Natural killer cell treated with Interleukin-12 subunit alpha and Interleukin-12 subunit beta and Interleukin-15 and Interleukin-18, amount 100 ng/mL, for 72 hours (primary cell): ENCODE measurements around the gene NFU1. TPM values are rescaled to one million over a fixed set of nuclear protein-coding genes. Genes with fewer than 3 reads are reported as not detected.
"Not testable (repeated sequence)": the region's sequence is repeated elsewhere in the genome, so short reads cannot be mapped to it uniquely, and the experiment has no call there.

Source experiments
- ATAC-seq, 2 donors: fragments of 150-1000 bp; cut with Tn5 transposase in 1 of 2; sonication (Bioruptor Pico), chemical (Tn5 transposase) in 1 of 2; 2 replicates each; pipeline ENCODE4 v1.10.0; 2021
- DNase-seq: peaks from one replicate; pipeline ENCODE4 v3.0.0; 2022; ENCODE audit warnings: low spot score
- H3K27ac Mint-ChIP-seq, 2 donors: 1 replicate in 1 of 2; 2 replicates in 1 of 2; pipeline ENCODE4 v1.8.0; 2022; ENCODE audit warnings: mixed read lengths in 2 of 2, mild to moderate bottlenecking in 1 of 2, moderate library complexity in 1 of 2
- H3K27me3 Mint-ChIP-seq, 2 donors: 1 replicate in 1 of 2; 2 replicates in 1 of 2; pipeline ENCODE4 v1.8.0; 2022; ENCODE audit warnings: mixed read lengths in 2 of 2
- H3K36me3 Mint-ChIP-seq: one replicate; pipeline ENCODE4 v1.8.0; 2022; ENCODE audit warnings: mixed read lengths
- H3K4me1 Mint-ChIP-seq, 2 donors: 1 replicate in 1 of 2; 2 replicates in 1 of 2; pipeline ENCODE4 v1.8.0; 2022; ENCODE audit warnings: low read depth in 2 of 2, mixed read lengths in 2 of 2, mild to moderate bottlenecking in 1 of 2
- H3K4me3 Mint-ChIP-seq: one replicate; pipeline ENCODE4 v1.8.0; 2022; ENCODE audit warnings: mixed read lengths
- H3K9me3 Mint-ChIP-seq: 2 replicates; pipeline ENCODE4 v1.8.0; 2022; ENCODE audit warnings: mixed read lengths
- total RNA-seq, 2 donors: library from RNA; stranded (reverse); gene quantifications; one replicate each; pipeline ENCODE4 v1.2.3, GENCODE V29; 2022

NFU1 gene
- total RNA-seq, 2 donors from 2014 or later = 25.3 to 34.6 TPM

GRCh38 chr2:69437751-69438154 is 518 bp upstream of the NFU1 start:
- H3K27me3 Mint-ChIP-seq = no peaks in the 10 kb centered on the region
- H3K27ac Mint-ChIP-seq = peak overlapping the region; percentile 92 to 96
- DNase-seq (no peak), ATAC-seq (no peak)
- no peaks in the 10 kb centered on the region for H3K36me3 Mint-ChIP-seq
- peaks cover 5% of the 10 kb centered on the region for H3K9me3 Mint-ChIP-seq
- H3K4me1 Mint-ChIP-seq = peaks cover 22 to 27% of the 10 kb centered on the region in 2 donors
- H3K4me3 Mint-ChIP-seq = peak overlapping the region; percentile 93

- H3K4me3 Mint-ChIP-seq = peak overlapping the region; percentile 93
- H3K9me3 Mint-ChIP-seq = peaks cover 5% of the 10 kb centered on the region
- no peaks in the 10 kb centered on the region for H3K36me3 Mint-ChIP-seq
- no peaks in the 10 kb centered on the region for H3K27me3 Mint-ChIP-seq
- peaks cover 22 to 27% of the 10 kb centered on the region in 2 donors for H3K4me1 Mint-ChIP-seq
- no peak for DNase-seq
- no peak for ATAC-seq
- peak overlapping the region; percentile 92 to 96 for H3K27ac Mint-ChIP-seq
Measured at GRCh38 chr2:69436596-69436937, 668 bp downstream of the NFU1 start.

GRCh38 chr2:69434753-69435152 is 2.5 kb downstream of the NFU1 start:
- peak overlapping the region in 1 of 2 donors; percentile 15 for H3K27ac Mint-ChIP-seq
- DNase-seq = no peak
- peaks cover 22 to 27% of the 10 kb centered on the region in 2 donors for H3K4me1 Mint-ChIP-seq
- no peaks in the 10 kb centered on the region for H3K36me3 Mint-ChIP-seq
- ATAC-seq = no peak
- H3K9me3 Mint-ChIP-seq = peaks cover 5% of the 10 kb centered on the region
- H3K4me3 Mint-ChIP-seq = peak overlapping the region; percentile 23
- no peaks in the 10 kb centered on the region for H3K27me3 Mint-ChIP-seq

- no peaks in the 10 kb centered on the region for H3K27me3 Mint-ChIP-seq
- no peaks in the 10 kb centered on the region for H3K9me3 Mint-ChIP-seq
- peaks cover 2 to 3% of the 10 kb centered on the region in 2 donors for H3K4me1 Mint-ChIP-seq
- H3K36me3 Mint-ChIP-seq = no peaks in the 10 kb centered on the region
- DNase-seq = no peak
- no peak overlapping the region for H3K27ac Mint-ChIP-seq
- ATAC-seq = no peak
- H3K4me3 Mint-ChIP-seq = no peak overlapping the region
Measured at GRCh38 chr2:69429491-69430183, 7.6 kb downstream of the NFU1 start.

- ATAC-seq = no peak
- Mint-ChIP-seq H3K36me3 (no peaks in the 10 kb centered on the region), H3K4me1 (peaks cover 0 to 2% of the 10 kb centered on the region in 2 donors), H3K27ac (no peak overlapping the region), H3K27me3 (no peaks in the 10 kb centered on the region), H3K9me3 (no peaks in the 10 kb centered on the region), H3K4me3 (no peak overlapping the region)
- DNase-seq = no peak
Measured at GRCh38 chr2:69428981-69429380, 8.3 kb downstream of the NFU1 start.

GRCh38 chr2:69424419-69424818 is 12.8 kb downstream of the NFU1 start:
- H3K27ac Mint-ChIP-seq = no peak overlapping the region
- no peak for ATAC-seq
- no peak overlapping the region for H3K4me3 Mint-ChIP-seq
- peaks cover 4% of the 10 kb centered on the region for H3K36me3 Mint-ChIP-seq
- H3K9me3 Mint-ChIP-seq = no peaks in the 10 kb centered on the region
- peaks cover 0 to 2% of the 10 kb centered on the region in 2 donors for H3K4me1 Mint-ChIP-seq
- no peak for DNase-seq
- no peaks in the 10 kb centered on the region for H3K27me3 Mint-ChIP-seq

- no peaks in the 10 kb centered on the region for H3K9me3 Mint-ChIP-seq
- H3K27me3 Mint-ChIP-seq = no peaks in the 10 kb centered on the region
- H3K27ac Mint-ChIP-seq = no peak overlapping the region
- H3K36me3 Mint-ChIP-seq = peaks cover 9% of the 10 kb centered on the region
- H3K4me1 Mint-ChIP-seq = peaks cover 0 to 2% of the 10 kb centered on the region in 2 donors
- DNase-seq = no peak
- H3K4me3 Mint-ChIP-seq = no peak overlapping the region
- no peak for ATAC-seq
Measured at GRCh38 chr2:69422198-69422597, 15.0 kb downstream of the NFU1 start.

- H3K36me3 Mint-ChIP-seq, H3K27me3 Mint-ChIP-seq, H3K27ac Mint-ChIP-seq, ATAC-seq, H3K4me1 Mint-ChIP-seq, H3K4me3 Mint-ChIP-seq, H3K9me3 Mint-ChIP-seq, DNase-seq: not testable (repeated sequence)
Measured at GRCh38 chr2:69419111-69419510, 18.1 kb downstream of the NFU1 start.

- Mint-ChIP-seq H3K4me1 (no peaks in the 10 kb centered on the region), H3K4me3 (no peak overlapping the region), H3K36me3 (peaks cover 9% of the 10 kb centered on the region), H3K27me3 (no peaks in the 10 kb centered on the region), H3K27ac (no peak overlapping the region), H3K9me3 (no peaks in the 10 kb centered on the region)
- DNase-seq = no peak
- no peak for ATAC-seq
Measured at GRCh38 chr2:69416147-69416546, 21.1 kb downstream of the NFU1 start.

GRCh38 chr2:69411120-69411519 is 26.1 kb downstream of the NFU1 start:
- Mint-ChIP-seq H3K36me3 (no peaks in the 10 kb centered on the region), H3K4me3 (no peak overlapping the region), H3K4me1 (peaks cover 0 to 7% of the 10 kb centered on the region in 2 donors), H3K27ac (no peak overlapping the region), H3K27me3 (no peaks in the 10 kb centered on the region), H3K9me3 (no peaks in the 10 kb centered on the region)
- ATAC-seq = no peak
- no peak for DNase-seq

- H3K4me1 Mint-ChIP-seq = peaks cover 0 to 5% of the 10 kb centered on the region in 2 donors
- no peak for ATAC-seq
- H3K36me3 Mint-ChIP-seq = peaks cover 15% of the 10 kb centered on the region
- no peaks in the 10 kb centered on the region for H3K27me3 Mint-ChIP-seq
- no peak overlapping the region for H3K27ac Mint-ChIP-seq
- H3K4me3 Mint-ChIP-seq = no peak overlapping the region
- H3K9me3 Mint-ChIP-seq = no peaks in the 10 kb centered on the region
- DNase-seq = no peak
Measured at GRCh38 chr2:69405306-69405705, 31.9 kb downstream of the NFU1 start.

GRCh38 chr2:69400121-69400520 is 37.1 kb downstream of the NFU1 start:
- Mint-ChIP-seq H3K27me3 (no peaks in the 10 kb centered on the region), H3K4me3 (no peak overlapping the region), H3K27ac (no peak overlapping the region), H3K4me1 (no peaks in the 10 kb centered on the region), H3K36me3 (peaks cover 15% of the 10 kb centered on the region), H3K9me3 (no peaks in the 10 kb centered on the region)
- DNase-seq (no peak), ATAC-seq (no peak)

GRCh38 chr2:69397234-69397633 is 40.0 kb downstream of the NFU1 start:
- no peak for ATAC-seq
- Mint-ChIP-seq H3K36me3 (peaks cover 10% of the 10 kb centered on the region), H3K4me1 (no peaks in the 10 kb centered on the region)

GRCh38 chr2:69395866-69396265 is 41.4 kb downstream of the NFU1 start:
- ATAC-seq (no peak), DNase-seq (no peak)
- H3K27ac Mint-ChIP-seq = no peak overlapping the region
- H3K4me1 Mint-ChIP-seq = no peaks in the 10 kb centered on the region
- H3K36me3 Mint-ChIP-seq = peaks cover 10% of the 10 kb centered on the region
- H3K9me3 Mint-ChIP-seq = no peaks in the 10 kb centered on the region
- H3K4me3 Mint-ChIP-seq = no peak overlapping the region
- no peaks in the 10 kb centered on the region for H3K27me3 Mint-ChIP-seq

More at GRCh38 chr2:69397234-69397633, 40.0 kb downstream of the NFU1 start:
- DNase-seq = no peak
- Mint-ChIP-seq H3K4me3 (no peak overlapping the region), H3K9me3 (no peaks in the 10 kb centered on the region), H3K27ac (no peak overlapping the region), H3K27me3 (no peaks in the 10 kb centered on the region)

- no peaks in the 10 kb centered on the region for H3K4me1 Mint-ChIP-seq
- no peak overlapping the region for H3K27ac Mint-ChIP-seq
- no peak overlapping the region for H3K4me3 Mint-ChIP-seq
- no peak for ATAC-seq
- no peak for DNase-seq
- no peaks in the 10 kb centered on the region for H3K9me3 Mint-ChIP-seq
- H3K36me3 Mint-ChIP-seq = peaks cover 7% of the 10 kb centered on the region
- no peaks in the 10 kb centered on the region for H3K27me3 Mint-ChIP-seq
Measured at GRCh38 chr2:69393963-69394362, 43.3 kb downstream of the NFU1 start.
